Measurements from ENCODE around the gene C22orf39.

C22orf39 gene

GRCh38 chr22:19466848-19467752 is 19.6 kb upstream of the C22orf39 start:
- DNase-seq (ENCODE audit: low read depth, low spot score) = no peak
- TF ChIP-seq YY1 (IDR thresholded peaks at IDR 0.05; ENCODE audit: insufficient read depth, insufficient read length) = no peak
- no peak for TF ChIP-seq SUZ12 (IDR thresholded peaks at IDR 0.05; ENCODE audit: extremely low read depth, insufficient read depth, insufficient read length)
- TF ChIP-seq ZNF274 (IDR thresholded peaks at IDR 0.05; ENCODE audit: low read depth, low read length) = no peak
- H3K27me3 ChIP-seq (ENCODE audit: insufficient read depth, insufficient read length) = no peaks in the 10 kb centered on the region
- H3K4me1 ChIP-seq (ENCODE audit: insufficient read depth, insufficient read length) = no peaks in the 10 kb centered on the region
- H3K36me3 ChIP-seq (ENCODE audit: insufficient read depth, insufficient read length, low read length) = peaks cover 95% of the 10 kb centered on the region
- no peaks in the 10 kb centered on the region for H3K9me3 ChIP-seq (ENCODE audit: insufficient read depth, low read length)
- H3K4me3 ChIP-seq (ENCODE audit: insufficient read length, low read depth) = no peak overlapping the region
- no peak overlapping the region for H3K9ac ChIP-seq (ENCODE audit: insufficient read length, low read depth)

- TF ChIP-seq YY1 (IDR thresholded peaks at IDR 0.05; ENCODE audit: insufficient read depth, insufficient read length) = no peak
- TF ChIP-seq ZNF274 (IDR thresholded peaks at IDR 0.05; ENCODE audit: low read depth, low read length) = no peak
- no peak for TF ChIP-seq SUZ12 (IDR thresholded peaks at IDR 0.05; ENCODE audit: extremely low read depth, insufficient read depth, insufficient read length)
- peaks cover 91% of the 10 kb centered on the region for H3K36me3 ChIP-seq (ENCODE audit: insufficient read depth, insufficient read length, low read length)
- no peak overlapping the region for H3K4me3 ChIP-seq (ENCODE audit: insufficient read length, low read depth)
- H3K9ac ChIP-seq (ENCODE audit: insufficient read length, low read depth) = no peak overlapping the region
- H3K9me3 ChIP-seq (ENCODE audit: insufficient read depth, low read length) = no peaks in the 10 kb centered on the region
- H3K27me3 ChIP-seq (ENCODE audit: insufficient read depth, insufficient read length) = no peaks in the 10 kb centered on the region
- H3K4me1 ChIP-seq (ENCODE audit: insufficient read depth, insufficient read length) = no peaks in the 10 kb centered on the region
- DNase-seq (ENCODE audit: low read depth, low spot score) = no peak
These were observed 18.7 kb upstream of the C22orf39 start for GRCh38 chr22:19466126-19466716.

- H3K9ac ChIP-seq (ENCODE audit: insufficient read length, low read depth) = no peak overlapping the region
- no peak overlapping the region for H3K4me3 ChIP-seq (ENCODE audit: insufficient read length, low read depth)
- no peak for DNase-seq (ENCODE audit: low read depth, low spot score)
- peaks cover 87% of the 10 kb centered on the region for H3K36me3 ChIP-seq (ENCODE audit: insufficient read depth, insufficient read length, low read length)
- H3K4me1 ChIP-seq (ENCODE audit: insufficient read depth, insufficient read length) = no peaks in the 10 kb centered on the region
- TF ChIP-seq ZNF274 (IDR thresholded peaks at IDR 0.05; ENCODE audit: low read depth, low read length) (no peak), YY1 (IDR thresholded peaks at IDR 0.05; ENCODE audit: insufficient read depth, insufficient read length) (no peak), SUZ12 (IDR thresholded peaks at IDR 0.05; ENCODE audit: extremely low read depth, insufficient read depth, insufficient read length) (no peak)
- no peaks in the 10 kb centered on the region for H3K9me3 ChIP-seq (ENCODE audit: insufficient read depth, low read length)
- no peaks in the 10 kb centered on the region for H3K27me3 ChIP-seq (ENCODE audit: insufficient read depth, insufficient read length)
These were observed 17.5 kb upstream of the C22orf39 start for GRCh38 chr22:19464975-19465374.

- H3K4me1 ChIP-seq (ENCODE audit: insufficient read depth, insufficient read length) = no peaks in the 10 kb centered on the region
- peaks cover 82% of the 10 kb centered on the region for H3K36me3 ChIP-seq (ENCODE audit: insufficient read depth, insufficient read length, low read length)
- no peak overlapping the region for H3K9ac ChIP-seq (ENCODE audit: insufficient read length, low read depth)
- H3K27me3 ChIP-seq (ENCODE audit: insufficient read depth, insufficient read length) = no peaks in the 10 kb centered on the region
- H3K4me3 ChIP-seq (ENCODE audit: insufficient read length, low read depth) = no peak overlapping the region
- TF ChIP-seq YY1 (IDR thresholded peaks at IDR 0.05; ENCODE audit: insufficient read depth, insufficient read length) = no peak
- no peak for TF ChIP-seq SUZ12 (IDR thresholded peaks at IDR 0.05; ENCODE audit: extremely low read depth, insufficient read depth, insufficient read length)
- TF ChIP-seq ZNF274 (IDR thresholded peaks at IDR 0.05; ENCODE audit: low read depth, low read length) = no peak
- no peak for DNase-seq (ENCODE audit: low read depth, low spot score)
- H3K9me3 ChIP-seq (ENCODE audit: insufficient read depth, low read length) = no peaks in the 10 kb centered on the region
These were observed 17.0 kb upstream of the C22orf39 start for GRCh38 chr22:19464546-19464945.

- Histone ChIP-seq H3K4me3 (ENCODE audit: insufficient read length, low read depth) (no peak overlapping the region), H3K9ac (ENCODE audit: insufficient read length, low read depth) (no peak overlapping the region)
- no peak for DNase-seq (ENCODE audit: low read depth, low spot score)
These were observed 16.3 kb upstream of the C22orf39 start for GRCh38 chr22:19463491-19464469.

GRCh38 chr22:19463008-19463407 is 15.5 kb upstream of the C22orf39 start:
- TF ChIP-seq SUZ12 (IDR thresholded peaks at IDR 0.05; ENCODE audit: extremely low read depth, insufficient read depth, insufficient read length) = no peak
- TF ChIP-seq YY1 (IDR thresholded peaks at IDR 0.05; ENCODE audit: insufficient read depth, insufficient read length) = no peak
- TF ChIP-seq ZNF274 (IDR thresholded peaks at IDR 0.05; ENCODE audit: low read depth, low read length) = no peak
- Histone ChIP-seq H3K27me3 (ENCODE audit: insufficient read depth, insufficient read length) (no peaks in the 10 kb centered on the region), H3K4me3 (ENCODE audit: insufficient read length, low read depth) (no peak overlapping the region), H3K36me3 (ENCODE audit: insufficient read depth, insufficient read length, low read length) (peaks cover 68% of the 10 kb centered on the region), H3K9me3 (ENCODE audit: insufficient read depth, low read length) (no peaks in the 10 kb centered on the region), H3K4me1 (ENCODE audit: insufficient read depth, insufficient read length) (no peaks in the 10 kb centered on the region), H3K9ac (ENCODE audit: insufficient read length, low read depth) (no peak overlapping the region)
- DNase-seq (ENCODE audit: low read depth, low spot score) = no peak

More at GRCh38 chr22:19463491-19464469, 16.3 kb upstream of the C22orf39 start:
- H3K27me3 ChIP-seq (ENCODE audit: insufficient read depth, insufficient read length) = no peaks in the 10 kb centered on the region
- H3K36me3 ChIP-seq (ENCODE audit: insufficient read depth, insufficient read length, low read length) = peaks cover 75% of the 10 kb centered on the region
- no peaks in the 10 kb centered on the region for H3K4me1 ChIP-seq (ENCODE audit: insufficient read depth, insufficient read length)
- H3K9me3 ChIP-seq (ENCODE audit: insufficient read depth, low read length) = no peaks in the 10 kb centered on the region
- TF ChIP-seq SUZ12 (IDR thresholded peaks at IDR 0.05; ENCODE audit: extremely low read depth, insufficient read depth, insufficient read length) (no peak), ZNF274 (IDR thresholded peaks at IDR 0.05; ENCODE audit: low read depth, low read length) (no peak), YY1 (IDR thresholded peaks at IDR 0.05; ENCODE audit: insufficient read depth, insufficient read length) (no peak)

Measured in NT2/D1 (cell line).